Skeletal muscle tissue (tissue), 4 donors: ENCODE data around the gene PLAC8. TPM values are rescaled to one million over a fixed set of nuclear protein-coding genes. Genes with fewer than 3 reads are reported as not detected.
A peak's percentile ranks its signal among the peaks of the same experiment; 100 is the strongest.
"Not testable (repeated sequence)": the region's sequence is repeated elsewhere in the genome, so short reads cannot be mapped to it uniquely, and the experiment has no call there.

Source experiments
- H3K27ac ChIP-seq: one replicate; pipeline ENCODE4 v1.7.0; 2013; ENCODE audit warnings: mild to moderate bottlenecking, low read depth, low read length, inconsistent platforms
- H3K27me3 ChIP-seq, 3 donors: one replicate each; pipeline ENCODE4 v1.7.0; 2013; ENCODE audit warnings: low read length in 3 of 3; ENCODE audit not compliant: control insufficient read depth in 3 of 3, insufficient read depth in 3 of 3
- H3K36me3 ChIP-seq, 3 donors: one replicate each; pipeline ENCODE4 v1.7.0; 2013; ENCODE audit warnings: low read length in 3 of 3; ENCODE audit not compliant: control insufficient read depth in 3 of 3, insufficient read depth in 3 of 3
- H3K4me1 ChIP-seq, 3 donors: one replicate each; pipeline ENCODE4 v1.7.0; 2013; ENCODE audit warnings: low read length in 3 of 3, mild to moderate bottlenecking in 3 of 3; ENCODE audit not compliant: control insufficient read depth in 3 of 3, insufficient read depth in 3 of 3
- H3K4me3 ChIP-seq, 3 donors: one replicate each; pipeline ENCODE4 v1.7.0; 2013; ENCODE audit warnings: low read length in 3 of 3
- H3K9ac ChIP-seq, 3 donors: one replicate each; pipeline ENCODE4 v1.7.0; 2013; ENCODE audit warnings: low read length in 3 of 3, mild to moderate bottlenecking in 3 of 3, moderate library complexity in 2 of 3, low read depth in 1 of 3
- H3K9me3 ChIP-seq, 3 donors: one replicate each; pipeline ENCODE4 v1.7.0; 2013; ENCODE audit warnings: low read length in 3 of 3; ENCODE audit not compliant: control insufficient read depth in 3 of 3
- total RNA-seq: library from RNA; depleted of rRNA; stranded (reverse); fragments of >200 nt; gene quantifications from one replicate; pipeline ENCODE4 v1.2.3, GENCODE V29; 2014
- donor health status: Osteomylitis.

PLAC8 gene
- total RNA-seq, 1 donor from 2014 or later, result 11.0 TPM

- Histone ChIP-seq H3K36me3 (no peaks in the 10 kb centered on the region), H3K27ac (no peak overlapping the region), H3K9ac (no peak overlapping the region), H3K9me3 (no peaks in the 10 kb centered on the region), H3K4me1 (no peaks in the 10 kb centered on the region), H3K4me3 (no peak overlapping the region), H3K27me3 (no peaks in the 10 kb centered on the region)
These were observed 18.1 kb downstream of the PLAC8 start for GRCh38 chr4:83096397-83096796.

GRCh38 chr4:83093060-83093640 is 21.4 kb downstream of the PLAC8 start:
- Histone ChIP-seq H3K4me1 (no peaks in the 10 kb centered on the region), H3K27me3 (no peaks in the 10 kb centered on the region), H3K9me3 (no peaks in the 10 kb centered on the region), H3K4me3 (no peak overlapping the region), H3K9ac (no peak overlapping the region), H3K36me3 (no peaks in the 10 kb centered on the region), H3K27ac (no peak overlapping the region)

GRCh38 chr4:83089410-83090157 is 24.9 kb downstream of the PLAC8 start:
- no peak overlapping the region for H3K4me3 ChIP-seq
- no peaks in the 10 kb centered on the region for H3K4me1 ChIP-seq
- H3K27me3 ChIP-seq, result no peaks in the 10 kb centered on the region
- H3K9ac ChIP-seq, result no peak overlapping the region
- H3K27ac ChIP-seq, result no peak overlapping the region
- no peaks in the 10 kb centered on the region for H3K36me3 ChIP-seq
- H3K9me3 ChIP-seq, result no peaks in the 10 kb centered on the region

- not testable (repeated sequence) for H3K36me3 ChIP-seq, H3K9ac ChIP-seq, H3K4me3 ChIP-seq, H3K27me3 ChIP-seq, H3K27ac ChIP-seq, H3K9me3 ChIP-seq, H3K4me1 ChIP-seq
These were observed 29.6 kb downstream of the PLAC8 start for GRCh38 chr4:83084956-83085355.

GRCh38 chr4:83083925-83084475 is 30.5 kb downstream of the PLAC8 start:
- H3K27ac ChIP-seq, result no peak overlapping the region
- H3K36me3 ChIP-seq, result no peaks in the 10 kb centered on the region
- H3K9me3 ChIP-seq, result no peaks in the 10 kb centered on the region
- H3K4me1 ChIP-seq, result no peaks in the 10 kb centered on the region
- H3K9ac ChIP-seq, result no peak overlapping the region
- H3K4me3 ChIP-seq, result no peak overlapping the region
- H3K27me3 ChIP-seq, result no peaks in the 10 kb centered on the region

- Histone ChIP-seq H3K9me3 (no peaks in the 10 kb centered on the region), H3K36me3 (no peaks in the 10 kb centered on the region), H3K27ac (no peak overlapping the region), H3K27me3 (no peaks in the 10 kb centered on the region), H3K4me1 (no peaks in the 10 kb centered on the region), H3K9ac (no peak overlapping the region), H3K4me3 (no peak overlapping the region)
These were observed 31.8 kb downstream of the PLAC8 start for GRCh38 chr4:83082777-83083176.

GRCh38 chr4:83080561-83080960 is 34.0 kb downstream of the PLAC8 start:
- peaks cover 0 to 4% (median 4%) of the 10 kb centered on the region in 3 donors for H3K4me1 ChIP-seq
- H3K27ac ChIP-seq, result no peak overlapping the region
- peaks cover 0 to 7% (median 5%) of the 10 kb centered on the region in 3 donors for H3K36me3 ChIP-seq
- H3K27me3 ChIP-seq, result no peaks in the 10 kb centered on the region
- no peak overlapping the region for H3K9ac ChIP-seq
- H3K4me3 ChIP-seq, result no peak overlapping the region
- no peaks in the 10 kb centered on the region for H3K9me3 ChIP-seq

- Histone ChIP-seq H3K27ac (peak overlapping the region; percentile 62), H3K9me3 (no peaks in the 10 kb centered on the region), H3K4me1 (peaks cover 0 to 10% (median 4%) of the 10 kb centered on the region in 3 donors), H3K27me3 (no peaks in the 10 kb centered on the region), H3K9ac (peak overlapping the region in 2 of 3 donors; percentile 46 to 57), H3K36me3 (peaks cover 3 to 17% (median 13%) of the 10 kb centered on the region in 3 donors), H3K4me3 (peak overlapping the region in 2 of 3 donors; percentile 1 to 30)
These were observed 39.0 kb downstream of the PLAC8 start for GRCh38 chr4:83075311-83076095.

- Histone ChIP-seq H3K36me3 (peaks cover 3 to 24% (median 16%) of the 10 kb centered on the region in 3 donors), H3K27ac (peak overlapping the region; percentile 26)
These were observed 39.7 kb downstream of the PLAC8 start for GRCh38 chr4:83074783-83075182.

More at GRCh38 chr4:83074783-83075182, 39.7 kb downstream of the PLAC8 start:
- not testable (repeated sequence) for H3K4me1 ChIP-seq, H3K9me3 ChIP-seq, H3K4me3 ChIP-seq, H3K27me3 ChIP-seq, H3K9ac ChIP-seq
